Measurements from ENCODE around the gene CELSR1.

The CELSR1 gene

GRCh38 chr22:46339956-46340355, 197.5 kb downstream of the CELSR1 start:
- no peak for TF ChIP-seq CTCF (IDR thresholded peaks at IDR 0.05)

GRCh38 chr22:46338636-46339035, 198.8 kb downstream of the CELSR1 start:
- TF ChIP-seq CTCF (IDR thresholded peaks at IDR 0.05), result no peak

GRCh38 chr22:46337870-46338269, 199.6 kb downstream of the CELSR1 start:
- no peak for TF ChIP-seq CTCF (IDR thresholded peaks at IDR 0.05)

- TF ChIP-seq CTCF (IDR thresholded peaks at IDR 0.05), result no peak
These were observed 201.0 kb downstream of the CELSR1 start for GRCh38 chr22:46336119-46337078.

GRCh38 chr22:46335201-46336118, 202.0 kb downstream of the CELSR1 start, which contains the start of gene TRMU:
Gene TRMU (plus strand): TSS chr22:46335714. CDS start chr22:46335765, 51 bp downstream.
- no peak for TF ChIP-seq CTCF (IDR thresholded peaks at IDR 0.05)

- no peak for TF ChIP-seq CTCF (IDR thresholded peaks at IDR 0.05)
These were observed 205.9 kb downstream of the CELSR1 start for GRCh38 chr22:46331496-46331895.

GRCh38 chr22:46330426-46330825, 207.0 kb downstream of the CELSR1 start:
- no peak for TF ChIP-seq CTCF (IDR thresholded peaks at IDR 0.05)
